Hypothalamus (tissue), 51 donors: ENCODE data around the gene KDELR1.
"Not testable (repeated sequence)": the region's sequence is repeated elsewhere in the genome, so short reads cannot be mapped to it uniquely, and the experiment has no call there.

ENCODE experiments used
- DNase-seq, 51 donors: peaks; one replicate each; lab custom pipeline; 2025; lab: John Stamatoyannopoulos, UW

KDELR1 gene

DNA sequence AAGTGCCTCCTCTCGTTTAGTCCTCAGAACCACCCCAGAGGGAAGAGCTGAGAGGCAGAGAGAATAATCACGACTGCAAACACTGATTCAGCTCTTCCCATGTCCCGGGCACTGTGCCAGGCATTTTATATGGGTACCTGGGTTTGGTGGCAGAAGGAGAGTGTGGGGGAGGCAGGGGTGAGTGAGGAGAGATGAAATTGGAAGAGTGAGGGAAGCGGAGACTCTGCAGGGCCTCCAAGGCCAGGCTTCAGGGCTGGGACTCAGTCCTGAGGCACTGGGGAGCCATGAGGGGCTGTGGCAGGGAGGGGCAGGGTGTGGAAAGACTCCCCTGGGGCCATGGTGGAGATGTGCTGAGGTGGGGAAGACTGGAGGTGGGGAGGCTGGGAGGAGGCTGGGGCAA lies 18.4 kb downstream of the KDELR1 start:
- DNase-seq = peak in 4 of 51 donors; percentile 14 to 49 (median 30)

DNA sequence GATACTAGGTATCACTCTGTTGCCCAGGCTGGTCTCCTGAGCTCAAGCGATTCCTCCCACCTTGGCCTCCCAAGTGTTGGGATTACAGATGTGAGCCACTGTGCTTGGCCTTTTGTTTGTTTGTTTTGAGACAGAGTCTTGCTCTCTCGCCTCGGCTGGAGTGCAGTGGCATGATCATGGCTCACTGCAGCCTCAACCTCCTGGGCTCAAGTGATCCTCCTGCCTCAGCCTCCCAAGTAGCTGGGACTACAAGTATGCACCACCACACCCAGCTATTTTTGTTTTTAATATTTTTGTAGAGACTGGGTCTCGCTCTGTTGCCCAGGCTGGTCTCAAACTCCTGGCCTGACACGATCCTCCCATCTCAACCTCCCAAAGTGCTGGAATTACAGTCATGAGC lies 19.6 kb downstream of the KDELR1 start:
- DNase-seq = not testable (repeated sequence)

DNA sequence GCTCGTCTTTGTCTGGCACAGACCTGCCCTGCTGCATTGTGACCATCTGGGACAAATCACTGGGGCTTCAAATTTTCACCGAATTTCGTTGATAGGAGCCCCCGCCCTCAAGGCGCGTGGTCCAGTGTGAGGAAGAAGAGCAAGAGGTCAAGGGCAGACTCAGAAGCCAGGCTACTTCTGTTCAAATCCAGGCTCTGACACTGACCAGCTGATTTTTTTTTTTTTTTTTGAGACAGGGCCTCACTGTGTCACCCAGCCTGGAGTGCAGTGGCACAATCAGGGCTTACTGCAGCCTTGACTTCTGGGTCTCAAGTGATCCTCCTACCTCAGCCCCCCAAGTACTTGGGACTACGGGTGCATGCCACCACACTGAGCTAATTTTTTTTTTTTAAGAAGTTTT lies 20.0 kb downstream of the KDELR1 start:
- no peak for DNase-seq

DNA sequence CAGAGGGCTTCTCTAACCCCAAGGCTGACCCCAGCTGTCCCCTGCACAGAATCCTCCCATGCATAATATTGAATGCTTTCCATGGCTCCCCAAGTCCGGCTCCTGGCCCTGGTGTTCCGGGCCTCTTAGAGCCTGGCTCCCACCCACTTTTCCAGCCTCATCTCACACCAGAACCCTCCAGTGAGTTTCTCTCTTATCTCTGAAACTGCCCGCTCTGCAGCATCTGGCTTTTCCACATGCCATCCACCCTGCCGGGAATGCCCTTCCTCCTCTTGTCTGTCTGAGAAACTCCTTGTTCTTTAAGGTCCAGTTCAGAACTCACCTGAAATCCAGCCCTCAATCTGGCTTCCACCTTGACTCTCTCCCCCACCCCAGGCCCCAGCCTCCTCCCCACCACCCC lies 20.4 kb downstream of the KDELR1 start:
- DNase-seq = no peak

DNA sequence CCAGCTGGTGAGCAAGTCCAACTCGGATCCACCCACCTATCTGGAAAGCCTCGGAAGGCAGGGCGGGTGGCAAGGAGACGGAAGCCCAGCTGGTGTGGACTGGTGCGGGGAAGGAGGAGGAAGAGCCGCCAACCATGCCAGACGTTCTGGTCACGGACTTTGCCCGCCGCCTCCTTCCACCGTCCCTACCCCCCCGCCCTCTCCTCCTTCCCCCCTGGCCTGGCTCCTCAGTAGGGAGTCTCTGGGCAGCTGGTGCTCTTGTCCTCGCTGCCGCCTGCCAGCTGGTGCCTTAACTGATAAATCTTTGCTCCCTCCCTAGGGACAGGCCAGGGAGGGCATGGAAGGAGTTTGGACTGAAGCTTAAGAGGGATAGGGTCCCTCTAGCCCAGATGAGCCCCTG lies 22.4 kb downstream of the KDELR1 start:
- DNase-seq = peak in 1 of 51 donors; percentile 2

DNA sequence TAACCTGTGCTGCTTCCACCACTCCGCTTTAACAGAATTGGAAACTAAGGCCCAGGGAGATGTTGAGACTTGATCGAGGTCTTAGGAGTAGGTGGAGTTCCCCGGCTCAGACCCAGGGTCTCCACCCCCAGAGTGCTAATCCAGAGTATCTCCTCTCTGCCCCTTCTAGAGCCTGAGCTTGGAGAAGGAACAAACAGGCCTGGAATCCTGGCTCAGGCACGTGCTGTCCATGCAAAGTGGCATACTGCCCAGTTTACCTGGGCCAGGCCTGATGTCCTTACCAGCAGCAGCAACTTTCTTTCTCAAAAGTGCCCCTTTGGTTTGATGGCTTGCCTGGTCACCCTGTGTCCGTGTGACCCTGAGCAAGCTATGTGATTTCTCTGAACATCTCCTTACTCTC lies 23.5 kb downstream of the KDELR1 start:
- DNase-seq = no peak

DNA sequence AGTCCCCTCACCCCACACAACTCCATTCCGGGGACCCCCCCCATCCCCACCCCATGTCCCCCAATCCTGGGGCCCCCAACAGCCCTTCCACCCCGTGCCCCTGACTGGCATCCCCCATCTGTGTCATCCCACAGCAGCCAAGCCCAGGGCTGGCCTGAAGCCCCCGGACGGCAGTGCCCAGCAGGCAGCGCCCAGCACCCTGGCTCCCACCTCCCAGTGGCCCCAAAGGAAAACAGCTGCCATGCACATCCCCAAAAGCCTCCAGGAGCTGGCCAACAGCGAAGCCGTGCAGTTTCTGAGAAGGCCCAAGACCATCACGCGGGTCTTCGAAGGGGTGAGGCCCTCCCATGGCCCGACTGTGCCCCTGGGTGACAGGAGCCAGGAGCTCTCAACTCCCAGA lies 25.7 kb downstream of the KDELR1 start:
- no peak for DNase-seq

DNA sequence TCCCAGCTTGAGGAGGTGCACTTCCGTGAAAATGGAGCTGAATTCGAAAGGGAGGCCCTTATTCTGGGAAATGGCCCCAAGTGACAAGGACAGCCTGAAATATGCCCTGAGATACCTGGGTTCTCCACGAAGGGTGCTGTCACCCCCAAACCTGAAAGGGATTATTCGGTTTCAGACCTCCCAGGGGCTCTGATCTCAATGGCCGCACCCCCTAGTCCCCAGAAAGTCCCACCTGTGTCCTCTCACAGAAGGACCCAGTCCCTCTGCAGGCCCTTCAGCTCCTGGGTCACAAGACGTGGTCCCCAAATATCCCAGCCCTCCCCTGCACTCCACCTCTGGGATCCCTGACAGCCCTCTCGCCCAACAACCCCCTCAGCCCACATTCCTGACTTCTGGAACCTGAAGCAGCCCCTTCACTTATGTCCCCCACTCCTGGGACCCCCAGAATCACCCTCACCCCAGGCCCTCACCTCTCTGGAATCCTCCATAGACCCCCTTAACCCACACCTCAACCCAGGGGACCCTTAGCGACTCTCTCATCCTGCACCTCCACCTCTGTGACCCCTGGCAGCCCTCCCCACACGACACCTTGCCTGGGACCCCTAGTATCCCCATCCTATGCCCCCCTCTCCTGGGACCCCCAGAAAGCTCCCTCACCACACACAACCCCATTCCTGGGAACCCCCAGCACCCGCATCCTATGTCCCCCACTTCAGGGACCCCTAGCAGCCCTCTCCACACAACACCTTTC lies 26.6 kb downstream of the KDELR1 start:
- peak in 2 of 51 donors; percentile 15 to 31 for DNase-seq

DNA sequence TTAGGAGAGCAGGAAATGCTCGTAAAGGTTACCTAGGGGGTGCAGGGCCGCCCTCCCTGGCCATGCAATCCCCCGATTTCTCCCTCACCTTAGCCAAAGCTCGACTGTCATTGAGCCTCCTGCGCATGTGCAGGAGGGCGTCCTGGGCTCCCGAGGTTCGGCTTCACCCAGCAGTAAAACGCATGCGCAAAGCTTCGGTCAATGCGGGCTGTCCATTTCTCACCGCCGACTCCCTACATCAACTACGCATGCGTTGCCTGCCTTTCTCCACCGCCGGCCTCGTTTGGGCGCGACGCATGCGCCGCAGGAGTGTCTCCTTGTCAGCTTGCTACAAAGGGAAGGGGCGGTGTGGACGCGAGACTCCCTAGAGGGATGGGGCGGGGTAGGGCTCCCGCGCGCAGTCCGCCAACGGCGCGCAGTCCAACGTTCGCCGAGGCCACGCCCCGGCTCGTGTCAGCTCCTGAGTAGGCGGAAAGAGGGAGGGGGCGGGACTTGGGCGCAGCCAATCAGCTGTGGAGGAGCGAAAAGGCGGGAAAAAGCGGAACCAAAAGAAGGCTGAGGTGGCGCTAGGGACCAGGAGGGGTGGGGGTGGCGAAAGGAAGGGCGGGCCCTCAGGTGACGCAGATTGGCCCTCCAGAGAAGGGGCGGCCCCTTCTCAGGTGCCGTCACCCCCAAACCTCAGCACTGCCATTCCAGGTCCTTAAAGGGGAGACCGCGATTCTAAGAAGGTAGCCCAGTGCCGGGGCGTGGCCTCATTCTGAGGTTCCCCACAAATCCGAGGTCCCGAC lies 27.3 kb downstream of the KDELR1 start, which contains the start of the genes SYNGR4 and TMEM143:
TSS of gene SYNGR4 (plus strand) at position 558 of the 788 bp plus-strand sequence. CDS start 1,476 bp downstream, outside the sequence.
TSS of gene TMEM143 (minus strand) at position 131 of the 788 bp plus-strand sequence. CDS start at position 111, 20 bp downstream.
- DNase-seq = peak; percentile 81 to 100 (median 99)

DNA sequence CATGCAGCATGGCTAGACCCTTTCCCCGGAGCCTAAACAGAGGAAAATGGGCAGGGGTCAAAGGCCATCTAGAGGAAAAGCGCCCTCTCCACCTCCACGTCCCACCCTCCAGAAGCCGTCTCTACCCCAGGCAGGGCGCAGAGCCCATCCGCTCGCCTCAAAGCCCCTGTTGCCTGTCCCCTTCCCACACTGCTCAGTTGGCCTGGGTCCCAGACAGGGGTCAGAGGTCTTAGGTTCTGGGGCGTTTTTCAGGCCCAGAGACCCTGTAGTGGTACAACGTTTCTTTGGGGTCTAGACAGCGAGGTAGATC lies 27.9 kb downstream of the KDELR1 start:
- peak in 16 of 51 donors; percentile 47 to 89 (median 64) for DNase-seq

DNA sequence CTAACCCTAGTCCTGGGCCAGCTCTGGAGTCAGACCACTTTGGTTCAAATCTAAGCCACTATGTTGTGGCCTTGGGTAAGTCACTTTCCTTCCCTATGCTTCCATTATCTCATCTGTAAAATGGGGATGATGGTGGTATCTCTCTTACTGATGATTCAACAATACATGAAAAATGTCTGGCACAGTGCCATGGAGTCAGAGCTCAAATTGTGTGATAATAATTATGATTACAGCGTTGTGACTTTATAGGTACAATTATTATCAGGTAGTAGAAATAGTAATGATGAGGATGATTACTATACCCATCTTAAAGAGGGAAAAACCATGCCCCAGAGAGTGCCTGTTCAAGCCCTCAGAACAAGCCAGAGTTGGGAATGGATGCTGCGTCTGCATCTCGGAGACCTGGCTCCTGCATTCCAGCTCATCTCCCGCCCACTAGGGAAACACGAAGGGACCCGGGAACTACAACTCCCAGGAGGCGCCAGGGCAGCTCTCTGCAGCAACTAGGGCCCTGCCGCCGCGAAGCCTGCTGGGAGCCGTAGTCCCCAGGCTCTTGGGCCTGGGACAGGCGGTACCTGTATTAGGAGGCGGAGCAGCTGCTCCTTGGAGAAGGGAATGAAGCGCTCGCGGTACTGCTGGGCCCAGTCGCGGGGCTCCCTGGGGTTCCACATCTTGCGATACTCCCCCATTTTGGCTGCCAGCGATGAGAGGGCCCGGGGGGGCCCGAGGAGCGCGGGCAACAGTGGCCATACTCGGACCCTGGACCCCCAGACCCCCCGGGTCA lies 28.4 kb downstream of the KDELR1 start:
- peak; percentile 52 to 98 (median 92) for DNase-seq

DNA sequence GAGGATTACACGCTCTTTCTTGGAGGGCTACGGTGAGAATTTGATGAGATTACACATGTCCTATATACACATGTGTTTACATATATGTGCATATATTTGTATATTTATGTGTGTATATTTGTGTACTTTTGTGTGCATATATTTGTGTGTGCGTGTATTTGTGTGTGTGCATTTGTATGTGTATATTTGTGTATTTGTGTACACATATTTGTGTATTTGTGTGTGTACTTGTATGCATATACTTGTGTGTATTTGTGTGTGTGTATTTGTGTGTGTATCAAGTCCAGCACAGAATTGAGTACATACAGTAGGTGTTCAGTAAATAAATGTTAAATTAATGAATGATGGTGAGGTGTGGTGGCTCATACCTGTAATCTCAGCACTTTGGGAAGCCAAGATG lies 29.4 kb downstream of the KDELR1 start:
- no peak for DNase-seq

DNA sequence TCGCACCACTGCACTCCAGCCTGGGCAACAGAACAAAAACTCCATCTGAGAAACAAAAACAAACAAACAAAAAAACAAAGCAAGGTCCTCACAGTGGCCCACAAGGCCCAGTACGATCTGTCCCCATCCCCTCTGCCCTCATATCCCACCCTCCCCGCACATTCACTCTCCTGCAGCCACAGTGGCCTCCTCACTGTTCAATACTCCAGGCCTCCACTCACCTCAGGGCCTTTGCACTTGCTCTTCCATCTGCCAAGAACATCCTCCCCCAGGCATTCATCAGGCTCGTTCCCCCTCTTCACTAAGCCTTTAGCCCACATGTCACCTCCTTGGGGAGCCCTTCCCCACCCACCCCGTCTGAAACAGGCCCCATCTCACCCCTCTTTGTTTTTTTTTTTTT lies 32.2 kb downstream of the KDELR1 start:
- DNase-seq = no peak

DNA sequence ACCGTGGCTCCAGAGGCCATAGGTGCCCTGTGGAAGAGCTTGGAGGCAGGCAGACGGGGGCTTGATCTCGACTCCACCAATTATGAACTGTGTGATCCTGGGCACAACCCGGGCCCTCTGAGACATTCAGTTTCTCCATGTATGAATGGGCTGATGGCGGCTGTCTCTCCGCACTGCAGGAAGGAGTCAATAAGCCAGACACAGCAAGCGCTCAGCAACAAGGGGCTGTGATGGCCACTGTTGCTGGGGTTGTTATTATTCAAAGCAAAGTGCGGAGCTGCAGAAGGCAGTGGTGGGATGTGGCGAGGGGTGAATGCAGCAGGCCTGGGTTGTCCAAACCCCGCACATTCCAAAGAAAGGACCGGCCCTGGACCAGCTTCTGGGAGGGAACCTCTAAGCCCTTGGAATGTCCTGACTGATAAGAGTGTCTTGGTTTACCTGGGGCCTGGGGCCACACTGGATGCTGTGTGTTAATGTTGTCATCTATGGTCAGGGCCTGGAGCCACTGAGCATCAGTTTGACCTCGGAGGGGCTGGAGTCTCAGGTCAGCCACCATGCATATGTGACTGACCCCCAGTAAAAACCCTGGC lies 35.9 kb downstream of the KDELR1 start:
- DNase-seq = no peak

DNA sequence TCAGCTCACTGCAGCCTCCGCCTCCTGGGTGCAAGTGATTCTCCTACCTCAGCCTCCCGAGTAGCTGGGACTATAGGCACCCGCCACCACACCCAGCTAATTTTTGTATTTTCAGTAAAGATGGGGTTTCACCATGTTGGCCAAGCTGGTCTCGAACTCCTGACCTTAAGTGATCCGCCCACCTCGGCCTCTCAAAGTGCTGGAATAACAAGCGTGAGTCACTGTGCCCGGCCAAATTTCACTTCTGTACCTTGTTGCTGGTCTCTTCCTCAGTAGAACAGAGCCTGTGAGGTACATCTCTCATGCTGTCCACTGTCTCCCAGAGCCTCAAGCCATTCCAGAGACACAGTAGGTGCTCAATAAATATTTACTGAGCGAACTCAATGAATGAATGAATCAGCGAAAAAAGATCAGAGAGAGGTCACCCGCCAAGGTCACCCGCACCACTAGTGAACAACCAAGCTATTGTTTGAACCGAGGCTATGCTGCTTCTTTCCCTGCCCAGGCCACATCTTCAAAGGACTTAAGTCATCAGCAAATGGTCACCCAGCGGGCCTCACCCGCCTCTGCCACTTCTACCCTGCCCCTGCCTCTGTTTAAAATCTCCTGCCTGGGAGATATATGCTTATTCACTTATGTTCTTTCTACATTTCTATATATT lies 36.9 kb downstream of the KDELR1 start:
- DNase-seq = no peak

DNA sequence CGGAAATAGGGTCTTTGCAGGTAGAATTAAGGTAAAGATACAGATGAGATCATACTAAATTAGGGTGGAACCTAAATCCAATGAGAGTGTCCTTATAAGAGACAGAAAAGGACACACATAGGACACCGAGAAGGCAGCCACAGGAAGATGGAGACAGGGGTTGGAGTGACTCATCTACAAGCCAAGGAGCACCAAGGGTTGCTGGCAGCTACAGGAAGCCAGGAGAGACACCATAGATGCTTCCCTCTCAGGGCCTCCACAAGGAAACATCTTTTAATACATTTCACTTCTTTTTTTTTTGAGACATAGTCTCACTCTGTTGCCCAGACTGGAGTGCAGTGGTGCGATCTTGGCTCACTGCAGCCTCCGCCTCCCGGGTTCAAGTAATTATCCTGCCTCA lies 37.7 kb downstream of the KDELR1 start:
- no peak for DNase-seq

DNA sequence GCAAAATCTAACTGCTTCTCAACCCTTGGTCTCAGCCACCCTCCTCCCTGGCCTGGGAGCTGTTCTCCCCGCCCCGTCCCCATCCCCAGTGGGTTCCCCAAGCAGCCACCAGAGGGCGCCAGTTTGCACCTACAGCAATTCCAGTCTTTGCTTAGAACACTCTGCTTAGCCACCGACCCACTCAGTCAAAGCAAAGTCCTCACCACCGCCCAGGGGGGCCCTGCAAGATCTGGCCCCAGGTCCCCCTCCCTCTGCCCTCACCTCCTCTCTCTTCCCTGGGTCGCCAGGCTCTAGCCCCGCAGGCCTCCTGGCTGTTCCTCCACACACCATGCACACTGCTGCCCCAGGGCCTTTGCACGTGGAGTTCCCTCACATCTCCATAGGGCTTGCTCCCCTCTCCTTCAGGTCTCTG lies 40.0 kb downstream of the KDELR1 start:
- DNase-seq = peak in 37 of 51 donors; percentile 2 to 67 (median 25)

DNA sequence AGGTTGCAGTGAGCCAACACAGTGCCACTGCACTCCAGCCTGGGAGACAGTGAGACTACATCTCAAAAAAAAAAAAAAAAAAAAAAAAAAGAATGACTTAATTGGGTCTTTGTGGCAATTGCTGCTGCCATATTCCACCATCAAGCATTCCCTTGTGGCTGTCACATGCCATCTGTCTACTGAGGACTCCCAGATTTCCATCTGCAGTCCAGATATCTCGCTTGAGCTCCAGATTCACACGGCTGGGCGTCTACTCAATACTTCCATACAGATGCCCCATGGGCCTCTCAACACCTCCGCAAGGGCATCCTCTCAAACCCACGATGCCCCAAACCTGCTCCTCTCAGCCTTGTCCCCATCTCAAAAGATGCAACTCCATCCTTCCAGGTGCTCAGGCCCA lies 40.5 kb downstream of the KDELR1 start:
- DNase-seq = no peak

DNA sequence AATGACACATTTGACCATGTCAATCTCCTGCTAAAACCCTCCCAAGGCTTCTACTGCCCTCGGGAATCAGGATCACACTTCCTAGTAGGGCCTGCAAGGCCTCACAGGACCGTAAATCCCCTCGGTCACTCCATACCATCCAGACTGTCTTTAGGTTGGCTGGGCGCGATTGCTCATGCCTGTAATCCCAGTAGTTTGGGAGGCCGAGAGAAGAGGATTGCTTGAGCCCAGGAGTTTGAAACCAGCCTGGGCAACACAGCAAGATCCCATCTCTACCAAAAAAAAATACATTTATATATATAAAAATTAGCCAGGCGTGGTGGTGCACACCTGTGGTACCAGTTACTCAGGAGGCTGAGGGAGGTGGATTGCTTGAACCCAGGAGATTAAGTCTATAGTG lies 42.6 kb downstream of the KDELR1 start:
- DNase-seq = no peak

DNA sequence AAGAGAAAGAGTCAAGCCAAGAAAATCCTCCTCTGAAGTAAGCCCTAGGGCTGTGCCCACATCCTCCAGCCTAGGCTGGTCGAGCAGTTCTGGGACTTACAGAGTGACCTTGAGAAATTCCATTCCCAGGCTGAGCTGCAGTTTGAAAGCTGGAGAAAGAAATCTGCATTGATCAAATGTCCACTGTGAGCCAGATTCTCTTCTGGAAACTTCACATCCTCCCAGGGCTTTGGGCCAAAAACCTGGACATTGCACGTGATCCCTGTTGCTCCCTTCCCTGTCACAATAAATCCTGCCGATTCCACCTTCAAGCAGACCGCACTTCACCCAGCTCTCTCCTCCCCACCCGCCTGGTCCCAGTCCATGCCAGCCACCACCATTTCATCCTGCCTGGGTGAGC lies 43.3 kb downstream of the KDELR1 start:
- no peak for DNase-seq
